Natural killer cell treated with Interleukin-12 subunit alpha and Interleukin-12 subunit beta and Interleukin-15 and Interleukin-18, amount 100 ng/mL, for 72 hours (primary cell): ENCODE data around the gene RASAL1. TPM values are rescaled to one million over a fixed set of nuclear protein-coding genes. Genes with fewer than 3 reads are reported as not detected.
A peak's percentile ranks its signal among the peaks of the same experiment; 100 is the strongest.

Experiments
- ATAC-seq, 2 donors: fragments of 150-1000 bp; cut with Tn5 transposase in 1 of 2; sonication (Bioruptor Pico), chemical (Tn5 transposase) in 1 of 2; 2 replicates each; pipeline ENCODE4 v1.10.0; 2021
- DNase-seq: peaks from one replicate; pipeline ENCODE4 v3.0.0; 2022; ENCODE audit warnings: low spot score
- H3K27ac Mint-ChIP-seq, 2 donors: 1 replicate in 1 of 2; 2 replicates in 1 of 2; pipeline ENCODE4 v1.8.0; 2022; ENCODE audit warnings: mixed read lengths in 2 of 2, mild to moderate bottlenecking in 1 of 2, moderate library complexity in 1 of 2
- H3K27me3 Mint-ChIP-seq, 2 donors: 1 replicate in 1 of 2; 2 replicates in 1 of 2; pipeline ENCODE4 v1.8.0; 2022; ENCODE audit warnings: mixed read lengths in 2 of 2
- H3K36me3 Mint-ChIP-seq: one replicate; pipeline ENCODE4 v1.8.0; 2022; ENCODE audit warnings: mixed read lengths
- H3K4me1 Mint-ChIP-seq, 2 donors: 1 replicate in 1 of 2; 2 replicates in 1 of 2; pipeline ENCODE4 v1.8.0; 2022; ENCODE audit warnings: low read depth in 2 of 2, mixed read lengths in 2 of 2, mild to moderate bottlenecking in 1 of 2
- H3K4me3 Mint-ChIP-seq: one replicate; pipeline ENCODE4 v1.8.0; 2022; ENCODE audit warnings: mixed read lengths
- H3K9me3 Mint-ChIP-seq: 2 replicates; pipeline ENCODE4 v1.8.0; 2022; ENCODE audit warnings: mixed read lengths
- total RNA-seq, 2 donors: library from RNA; stranded (reverse); gene quantifications; one replicate each; pipeline ENCODE4 v1.2.3, GENCODE V29; 2022

The RASAL1 gene
- total RNA-seq, 2 donors from 2014 or later, result not detected

DNA sequence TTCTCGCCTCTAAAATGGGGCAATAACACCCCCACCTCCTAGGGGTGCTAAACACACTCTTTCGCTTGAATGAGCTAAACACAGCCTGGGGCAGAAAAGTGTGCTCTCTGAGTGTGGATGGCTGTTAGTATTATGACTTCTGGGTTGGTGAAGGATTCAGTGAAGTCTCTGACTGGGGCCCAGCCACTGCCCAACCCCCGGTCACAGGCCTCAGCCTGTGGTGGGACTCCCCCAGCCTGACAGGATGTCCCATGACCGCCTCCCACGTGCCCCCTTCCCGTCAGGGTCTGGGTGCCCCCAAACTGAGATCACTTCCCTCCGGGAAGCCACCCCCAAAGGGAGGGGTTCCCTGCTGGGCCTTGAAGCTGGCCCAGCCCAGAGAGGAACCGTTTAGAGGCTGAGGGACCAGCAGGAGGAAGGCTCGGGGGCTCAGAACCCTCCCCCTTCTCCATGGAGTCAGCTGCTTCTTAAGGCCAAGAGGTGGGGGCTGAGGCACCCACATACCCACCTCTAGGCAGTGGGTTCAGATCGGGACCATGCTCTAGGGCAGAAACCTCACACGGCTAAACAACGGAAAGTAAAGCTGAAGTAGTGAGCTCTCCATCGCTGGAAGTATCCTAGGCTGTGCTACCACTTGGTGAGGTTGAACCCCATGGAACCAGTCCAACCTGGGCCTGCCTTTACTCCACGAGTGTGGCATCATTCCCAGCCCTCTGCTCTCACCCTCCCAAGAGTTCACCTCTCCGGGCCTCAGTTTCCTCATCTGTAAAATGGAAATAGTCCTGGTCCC lies 65.2 kb downstream of the RASAL1 start:
- peaks cover 13 to 20% of the 10 kb centered on the region in 2 donors for H3K4me1 Mint-ChIP-seq
- peaks cover 6 to 10% of the 10 kb centered on the region in 2 donors for H3K27me3 Mint-ChIP-seq
- DNase-seq (no peak), ATAC-seq (peak; percentile 36 to 76)
- no peaks in the 10 kb centered on the region for H3K36me3 Mint-ChIP-seq
- no peaks in the 10 kb centered on the region for H3K9me3 Mint-ChIP-seq
- H3K27ac Mint-ChIP-seq, result peak overlapping the region; percentile 53 to 75
- peak overlapping the region; percentile 30 for H3K4me3 Mint-ChIP-seq

DNA sequence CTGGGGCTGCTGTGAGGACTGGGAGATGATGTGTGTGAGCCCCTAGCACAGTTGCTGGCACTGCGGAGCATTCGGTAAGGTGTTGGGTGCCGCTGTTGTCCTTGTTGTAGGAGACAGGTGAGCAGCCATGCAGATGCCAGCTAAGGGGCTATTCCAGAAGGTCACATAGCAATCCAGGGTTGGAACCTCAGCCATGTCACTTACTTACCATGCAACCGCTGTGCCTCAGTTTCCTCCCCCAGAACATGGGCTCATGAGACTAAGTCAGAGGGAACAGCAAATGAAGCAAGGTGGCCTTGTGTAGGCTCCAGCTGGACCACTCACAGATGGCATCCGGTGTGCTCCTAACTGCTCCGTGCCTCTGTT lies 65.8 kb downstream of the RASAL1 start:
- H3K27me3 Mint-ChIP-seq, result peaks cover 7 to 9% of the 10 kb centered on the region in 2 donors
- ATAC-seq (no peak), DNase-seq (no peak)
- peaks cover 14 to 20% of the 10 kb centered on the region in 2 donors for H3K4me1 Mint-ChIP-seq
- H3K27ac Mint-ChIP-seq, result peak overlapping the region in 1 of 2 donors; percentile 75
- no peaks in the 10 kb centered on the region for H3K36me3 Mint-ChIP-seq
- H3K9me3 Mint-ChIP-seq, result no peaks in the 10 kb centered on the region
- no peak overlapping the region for H3K4me3 Mint-ChIP-seq

DNA sequence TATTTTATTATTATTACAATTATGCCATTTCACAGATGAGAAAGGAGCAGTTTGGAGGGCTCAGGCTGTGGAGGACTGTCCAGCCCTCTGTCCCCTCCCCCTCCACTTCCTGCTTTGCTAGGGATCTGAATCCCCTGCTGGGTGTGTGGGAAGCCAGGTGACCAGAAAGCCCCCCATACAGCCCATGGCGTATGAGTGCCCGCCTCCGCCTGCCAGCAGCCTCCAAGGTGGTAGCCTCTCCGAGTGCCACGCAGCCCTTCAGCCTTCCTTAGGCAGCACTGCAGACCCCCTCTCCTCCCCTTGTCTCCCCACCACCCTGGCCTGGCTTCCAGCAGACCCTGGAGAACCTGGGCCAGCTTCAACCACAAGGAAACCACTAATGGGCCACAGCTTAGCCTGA lies 66.4 kb downstream of the RASAL1 start:
- H3K9me3 Mint-ChIP-seq, result no peaks in the 10 kb centered on the region

DNA sequence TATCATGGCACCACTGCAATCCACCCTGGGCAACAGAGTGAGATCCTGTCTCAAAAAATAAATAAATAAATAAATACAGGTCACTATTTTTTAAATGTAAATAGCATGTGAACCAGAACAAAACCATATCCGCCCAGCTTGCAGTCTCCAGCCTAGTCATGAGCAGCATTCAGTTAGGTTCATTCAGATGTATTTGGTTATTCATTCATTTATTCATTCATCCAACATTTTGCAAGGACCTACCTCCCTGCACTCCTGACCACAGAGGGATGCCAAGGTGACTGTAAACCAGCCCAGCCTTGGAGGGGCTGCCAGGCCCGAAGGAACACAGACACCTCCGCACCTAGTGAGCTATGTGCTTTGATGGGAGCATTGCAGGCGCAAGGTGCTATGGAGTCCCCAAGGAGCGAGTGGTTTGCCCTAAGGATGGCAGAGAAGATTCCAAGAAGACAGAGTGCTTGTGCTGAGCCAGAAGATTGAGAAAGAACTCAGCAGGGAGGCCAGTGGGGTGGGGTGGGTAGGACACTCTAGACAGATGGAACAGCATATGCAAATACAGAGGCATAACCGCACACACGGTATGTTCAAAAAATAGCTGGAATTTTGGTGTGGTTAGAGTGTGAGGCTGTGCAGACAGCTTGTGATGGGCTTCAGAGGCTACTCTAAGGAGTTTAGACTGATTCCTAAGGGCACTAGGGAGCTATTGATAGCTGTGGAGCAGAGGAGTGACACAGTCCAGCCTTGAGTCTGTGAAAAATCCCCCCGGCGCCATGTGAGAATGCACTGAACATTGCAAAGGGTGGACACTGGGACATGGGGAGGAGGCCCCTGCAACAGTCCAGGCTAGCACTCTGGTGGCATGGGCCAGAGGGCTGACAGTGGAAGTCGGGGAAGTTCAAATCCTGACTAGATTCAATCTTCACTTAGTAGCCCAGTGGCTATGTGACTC lies 67.3 kb downstream of the RASAL1 start:
- Mint-ChIP-seq H3K4me3 (no peak overlapping the region), H3K27ac (no peak overlapping the region), H3K4me1 (peaks cover 16 to 20% of the 10 kb centered on the region in 2 donors), H3K36me3 (no peaks in the 10 kb centered on the region), H3K9me3 (no peaks in the 10 kb centered on the region), H3K27me3 (peaks cover 0 to 5% of the 10 kb centered on the region in 2 donors)
- ATAC-seq, result no peak
- DNase-seq, result no peak

More for the DNA sequence above, 66.4 kb downstream of the RASAL1 start:
- H3K4me3 Mint-ChIP-seq, result no peak overlapping the region
- DNase-seq (no peak), ATAC-seq (no peak)
- H3K4me1 Mint-ChIP-seq, result peaks cover 16 to 20% of the 10 kb centered on the region in 2 donors
- H3K27me3 Mint-ChIP-seq, result peaks cover 3 to 5% of the 10 kb centered on the region in 2 donors
- no peak overlapping the region for H3K27ac Mint-ChIP-seq
- H3K36me3 Mint-ChIP-seq, result no peaks in the 10 kb centered on the region

DNA sequence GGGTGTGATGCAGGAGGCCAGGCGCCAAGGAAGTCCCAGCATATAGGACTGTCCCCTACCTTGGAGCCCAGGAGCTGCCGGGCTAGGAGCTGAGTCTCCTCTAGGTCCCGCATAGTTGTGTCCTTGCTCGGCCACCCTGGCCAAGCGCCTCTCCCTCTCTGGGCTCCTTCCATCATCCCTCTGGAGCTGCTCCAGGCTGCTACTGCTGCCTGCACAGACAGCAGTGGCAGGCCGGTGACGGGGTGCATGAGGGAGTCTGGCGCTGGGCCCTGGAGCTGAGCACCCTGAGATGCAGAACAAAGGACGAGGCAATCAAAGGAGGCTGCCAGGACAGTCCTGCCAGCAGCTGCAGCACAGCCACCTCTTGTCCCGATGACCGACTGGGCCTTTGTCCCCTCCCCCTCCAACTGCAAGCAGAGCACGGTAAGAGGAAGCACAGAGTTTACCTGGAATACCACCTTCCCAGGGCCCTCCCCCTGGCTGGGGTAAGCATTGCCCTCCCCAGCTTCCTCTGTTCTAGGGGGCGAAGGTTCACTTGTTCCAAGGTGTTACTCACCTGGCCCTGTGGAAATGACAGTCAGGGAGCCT lies 68.7 kb downstream of the RASAL1 start:
- Mint-ChIP-seq H3K4me1 (peaks cover 12 to 15% of the 10 kb centered on the region in 2 donors), H3K9me3 (no peaks in the 10 kb centered on the region), H3K27ac (no peak overlapping the region), H3K36me3 (no peaks in the 10 kb centered on the region), H3K4me3 (no peak overlapping the region), H3K27me3 (peaks cover 0 to 5% of the 10 kb centered on the region in 2 donors)
- ATAC-seq, result no peak
- no peak for DNase-seq

DNA sequence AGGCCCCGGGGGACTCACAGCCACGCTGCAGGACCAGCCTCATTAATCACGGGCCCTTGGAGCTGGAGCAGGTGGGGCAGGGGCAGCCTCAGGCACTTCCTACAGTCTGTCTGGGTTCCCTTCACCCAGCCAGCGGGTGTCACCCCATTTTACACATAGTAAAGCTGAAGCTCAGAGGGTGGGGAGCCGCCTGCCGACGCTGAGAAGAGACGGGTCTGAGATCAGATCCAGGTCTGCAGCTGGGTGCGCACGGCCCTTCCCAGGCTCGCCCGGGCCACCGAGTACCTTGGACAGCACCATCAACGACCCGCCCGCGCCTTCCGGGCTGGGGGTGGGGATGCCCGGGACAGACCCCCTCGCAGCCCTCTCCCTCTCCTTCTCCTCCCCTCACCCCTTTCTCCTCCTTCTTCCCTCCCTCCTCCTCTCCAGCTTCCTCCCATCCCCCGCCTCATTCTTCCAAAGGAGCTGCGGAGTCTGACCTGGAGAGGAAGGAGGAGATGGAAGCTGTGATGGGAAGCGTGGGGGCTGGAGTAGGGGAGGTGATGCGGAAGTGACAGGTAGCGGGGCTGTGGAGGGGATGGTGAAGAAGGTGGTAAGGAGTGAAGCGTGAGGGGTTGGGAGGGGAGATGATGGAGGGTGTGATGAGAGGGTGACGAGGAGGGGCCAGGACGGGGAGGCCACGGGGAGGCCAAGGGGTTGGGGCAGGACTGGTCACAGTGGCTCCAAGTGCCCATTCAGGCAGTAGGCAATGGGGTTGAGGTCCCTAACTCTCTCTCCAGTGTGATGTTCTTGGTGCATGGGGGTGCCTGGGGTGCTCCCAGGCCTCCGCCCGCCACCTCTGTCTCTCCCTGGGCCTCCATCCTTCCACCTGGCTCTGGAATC lies 70.2 kb downstream of the RASAL1 start:
- no peak for ATAC-seq
- H3K4me1 Mint-ChIP-seq, result peaks cover 4 to 7% of the 10 kb centered on the region in 2 donors
- no peak for DNase-seq

DNA sequence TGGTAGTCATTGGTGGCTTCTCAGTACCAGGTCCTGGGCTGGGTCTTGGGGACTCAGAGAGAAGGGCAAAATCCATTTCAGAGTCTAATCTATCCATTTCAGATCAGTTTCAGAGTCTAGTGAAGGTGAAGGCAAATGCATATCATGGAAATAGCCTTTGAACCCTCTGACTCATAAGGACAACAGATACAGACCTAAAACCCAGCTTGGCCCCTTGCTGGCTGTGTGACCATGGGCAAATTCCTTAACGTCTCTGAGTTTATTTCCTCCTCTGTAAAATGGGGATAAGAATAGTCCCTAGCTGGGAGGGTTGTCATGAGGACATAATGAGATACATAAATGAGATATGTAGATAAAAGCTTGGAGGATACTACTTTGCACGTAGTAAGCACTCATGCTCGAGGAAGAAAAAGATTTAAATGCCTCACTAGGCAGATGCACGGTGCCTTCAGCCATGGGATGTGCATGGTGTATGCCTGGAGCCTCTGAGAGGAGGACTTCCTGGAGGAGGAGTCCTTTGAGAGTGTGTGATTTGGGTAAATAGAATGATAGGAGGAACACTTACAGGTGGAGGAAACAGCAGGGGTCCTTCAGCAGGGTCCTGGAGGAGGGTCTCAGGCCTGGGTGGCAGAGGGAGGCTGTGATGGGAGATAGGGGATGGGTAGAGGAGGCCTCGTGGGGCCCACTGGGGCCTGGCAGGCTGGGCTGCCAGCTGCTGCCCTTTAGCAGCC lies 71.0 kb downstream of the RASAL1 start:
- Mint-ChIP-seq H3K27ac (no peak overlapping the region), H3K27me3 (peaks cover 0 to 5% of the 10 kb centered on the region in 2 donors), H3K4me1 (peaks cover 0 to 2% of the 10 kb centered on the region in 2 donors), H3K4me3 (no peak overlapping the region), H3K9me3 (no peaks in the 10 kb centered on the region), H3K36me3 (no peaks in the 10 kb centered on the region)
- no peak for ATAC-seq
- no peak for DNase-seq

More for the DNA sequence above, 70.2 kb downstream of the RASAL1 start:
- Mint-ChIP-seq H3K27ac (no peak overlapping the region), H3K27me3 (peaks cover 0 to 5% of the 10 kb centered on the region in 2 donors), H3K9me3 (no peaks in the 10 kb centered on the region), H3K4me3 (no peak overlapping the region), H3K36me3 (no peaks in the 10 kb centered on the region)

DNA sequence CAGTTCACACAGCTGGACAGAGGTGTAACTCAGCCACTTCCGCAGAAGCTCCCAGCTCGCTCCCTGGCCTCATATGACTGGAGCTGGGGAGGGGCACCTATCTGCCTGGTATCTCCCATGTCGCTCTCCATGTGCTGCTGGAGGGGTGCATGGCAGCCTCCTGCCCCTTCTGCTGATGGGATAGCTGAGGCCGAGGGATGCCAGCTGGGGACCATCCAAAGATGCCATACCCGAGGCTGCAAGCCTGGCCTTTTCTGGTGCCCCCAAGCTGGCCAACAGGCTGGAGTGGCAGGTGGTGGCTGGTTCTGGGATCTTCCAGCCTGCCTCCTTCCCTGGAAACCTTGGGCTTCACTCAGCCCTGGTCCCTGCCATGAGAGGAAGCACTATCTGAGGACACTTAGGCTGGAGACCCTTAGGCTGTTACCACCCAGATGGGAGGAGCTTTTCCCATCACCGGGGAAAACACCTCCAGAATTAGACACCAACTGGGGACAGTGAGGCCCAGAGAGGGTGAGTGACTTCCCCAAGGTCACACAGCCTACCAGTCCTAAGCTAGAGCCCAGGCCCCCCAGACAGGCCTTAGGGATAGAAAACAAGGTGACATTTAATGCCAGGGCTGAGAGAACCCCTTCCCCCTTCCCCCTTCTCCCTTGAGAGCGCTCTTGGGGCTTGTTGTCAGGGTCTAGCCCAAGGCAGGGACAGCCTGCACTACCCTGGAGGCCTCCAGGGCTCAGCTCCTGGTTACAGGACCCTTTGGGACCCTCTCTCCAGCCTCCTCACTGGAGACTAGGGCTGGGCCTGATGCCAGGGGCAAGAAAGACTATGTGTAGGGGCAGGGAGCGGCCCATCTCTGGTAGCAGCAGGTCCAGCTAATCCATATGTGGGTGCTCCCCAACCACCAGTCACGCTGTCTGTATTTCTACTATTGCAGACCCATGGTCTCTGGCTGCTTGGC lies 71.9 kb downstream of the RASAL1 start:
- Mint-ChIP-seq H3K36me3 (no peaks in the 10 kb centered on the region), H3K27ac (no peak overlapping the region), H3K9me3 (no peaks in the 10 kb centered on the region), H3K27me3 (peaks cover 0 to 5% of the 10 kb centered on the region in 2 donors), H3K4me1 (peaks cover 0 to 2% of the 10 kb centered on the region in 2 donors), H3K4me3 (no peak overlapping the region)
- ATAC-seq (no peak), DNase-seq (no peak)

DNA sequence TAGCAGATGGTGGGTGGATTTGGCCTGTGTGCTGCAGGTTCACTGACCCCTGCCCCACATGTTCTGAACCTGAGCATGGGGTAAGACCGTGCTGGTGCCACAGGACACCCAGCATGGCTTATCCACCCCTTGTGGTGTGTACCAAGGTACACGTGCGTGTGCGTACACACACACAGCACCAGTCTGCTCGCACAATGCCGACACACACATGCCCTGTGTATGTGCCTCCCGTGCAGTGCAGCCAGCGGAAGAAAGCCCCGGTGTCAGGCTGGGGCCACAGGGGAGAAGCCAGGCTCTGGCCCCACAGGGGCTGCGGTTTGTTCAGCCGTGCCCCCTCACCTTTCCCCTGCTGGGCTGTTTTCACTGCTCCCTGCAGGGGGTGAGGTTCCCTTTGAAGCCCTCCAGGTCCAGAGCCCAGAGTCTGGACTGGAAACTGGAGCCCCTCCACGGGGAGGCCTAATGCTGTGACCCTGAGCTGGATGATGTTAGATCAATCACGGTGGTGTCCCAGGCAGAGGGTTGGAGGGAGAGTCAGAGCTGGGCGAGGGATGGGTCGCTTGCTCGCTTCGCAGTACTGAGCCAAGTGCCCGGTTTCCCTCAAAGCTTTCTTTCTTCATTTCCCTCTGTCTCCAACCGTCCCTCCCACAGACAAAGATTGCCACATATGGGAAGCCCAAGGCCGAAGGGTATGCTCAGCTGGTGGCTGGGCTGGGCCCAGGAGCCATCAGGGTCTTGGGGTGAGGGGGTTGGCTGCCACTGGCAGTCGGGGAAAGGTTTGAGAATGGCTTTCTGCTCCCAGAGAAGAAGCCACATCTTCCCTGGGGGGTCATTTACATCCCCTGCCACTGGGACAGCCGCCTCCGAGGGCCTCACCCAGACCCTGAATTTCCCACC lies 72.8 kb downstream of the RASAL1 start:
- Mint-ChIP-seq H3K4me3 (no peak overlapping the region), H3K27me3 (peaks cover 0 to 5% of the 10 kb centered on the region in 2 donors), H3K4me1 (peaks cover 0 to 2% of the 10 kb centered on the region in 2 donors), H3K36me3 (no peaks in the 10 kb centered on the region), H3K27ac (no peak overlapping the region), H3K9me3 (no peaks in the 10 kb centered on the region)
- DNase-seq, result no peak
- ATAC-seq, result no peak

DNA sequence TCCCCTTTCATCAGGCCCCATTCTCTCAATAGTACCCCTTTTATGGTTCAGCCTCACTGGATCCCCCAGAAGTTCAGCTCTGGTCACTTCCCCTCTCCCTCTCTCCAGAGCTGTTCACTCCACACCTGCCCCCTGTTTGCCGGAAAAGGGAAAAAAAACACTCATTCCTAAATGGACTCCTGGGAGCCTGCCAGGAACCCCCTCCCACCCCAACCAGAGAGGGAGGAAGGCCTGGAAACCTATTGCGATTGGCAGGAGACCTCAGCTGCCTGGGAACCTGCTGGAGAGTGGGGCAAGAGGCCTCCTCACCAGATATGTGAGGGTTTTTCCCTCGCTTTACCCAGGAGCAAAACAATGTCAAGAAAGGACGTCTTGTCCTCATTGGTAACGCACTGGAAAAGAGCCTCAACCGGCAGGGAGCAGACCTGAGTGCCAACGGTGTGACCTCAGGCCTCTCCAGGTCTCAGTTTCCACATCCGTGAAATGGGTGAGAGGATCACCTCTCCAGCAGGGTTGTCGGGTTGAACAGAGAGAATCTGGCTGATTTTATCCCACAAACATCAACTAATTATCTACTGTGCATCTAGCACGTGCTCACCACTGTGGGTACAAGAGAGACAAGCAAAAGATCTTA lies 74.4 kb downstream of the RASAL1 start:
- Mint-ChIP-seq H3K27ac (no peak overlapping the region), H3K36me3 (no peaks in the 10 kb centered on the region), H3K4me1 (peaks cover 0 to 2% of the 10 kb centered on the region in 2 donors), H3K9me3 (no peaks in the 10 kb centered on the region), H3K4me3 (no peak overlapping the region), H3K27me3 (peaks cover 0 to 6% of the 10 kb centered on the region in 2 donors)
- DNase-seq (no peak), ATAC-seq (no peak)
